NCI-H128 (cell line): ENCODE results near the gene EDA.

Experiments
- DNase-seq: peaks from one replicate; lab custom pipeline; 2025; ENCODE audit not compliant: unreplicated experiment; lab: John Stamatoyannopoulos, UW

The EDA gene

DNA sequence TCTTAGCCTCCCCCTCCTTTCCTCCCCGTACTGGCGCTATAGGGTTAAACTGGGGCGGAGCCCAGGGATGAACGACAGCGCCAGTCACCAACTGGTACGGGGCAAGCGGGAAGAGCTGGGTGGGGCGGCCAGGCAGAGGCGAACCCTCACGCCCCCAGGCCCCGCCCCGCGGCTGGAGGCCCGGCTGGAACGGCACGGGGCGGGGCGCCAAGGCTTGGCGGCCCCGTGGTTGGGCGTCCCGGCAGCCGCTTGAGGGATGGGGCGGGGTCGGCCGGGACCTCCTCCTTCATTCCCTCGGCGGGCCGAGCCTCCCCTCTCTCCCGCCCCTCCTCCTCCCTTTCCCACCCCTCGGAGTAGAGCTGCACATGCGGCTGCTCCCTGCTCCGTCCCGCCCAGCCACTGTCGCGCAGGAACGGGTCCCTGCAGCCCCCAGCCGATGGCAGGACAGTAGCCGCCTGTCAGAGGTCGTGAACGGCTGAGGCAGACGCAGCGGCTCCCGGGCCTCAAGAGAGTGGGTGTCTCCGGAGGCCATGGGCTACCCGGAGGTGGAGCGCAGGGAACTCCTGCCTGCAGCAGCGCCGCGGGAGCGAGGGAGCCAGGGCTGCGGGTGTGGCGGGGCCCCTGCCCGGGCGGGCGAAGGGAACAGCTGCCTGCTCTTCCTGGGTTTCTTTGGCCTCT is at the start of gene EDA:
Gene EDA (plus strand): TSS at position 335 of the 678 bp plus-strand sequence.
- no peak for DNase-seq

DNA sequence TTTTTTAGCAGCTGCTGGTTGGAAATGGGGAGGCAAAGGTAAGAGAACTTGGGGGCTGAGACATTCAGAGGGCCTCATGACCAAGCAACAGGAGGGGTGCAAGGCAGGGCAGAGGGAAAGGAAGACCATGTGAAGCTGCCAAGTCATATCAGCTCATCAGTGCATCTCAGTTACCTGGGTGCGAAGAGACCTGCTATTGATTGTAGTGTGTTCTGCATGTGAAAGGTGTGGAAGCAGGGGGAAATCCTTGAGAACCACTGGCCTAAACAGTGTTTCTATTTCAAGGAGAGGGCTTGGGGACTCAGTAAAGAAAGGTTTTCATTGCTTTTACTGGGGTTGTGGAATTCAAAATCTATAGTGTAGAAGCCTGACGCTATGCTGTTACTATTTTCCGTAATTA is 47.1 kb upstream of the EDA start:
- DNase-seq, result no peak

DNA sequence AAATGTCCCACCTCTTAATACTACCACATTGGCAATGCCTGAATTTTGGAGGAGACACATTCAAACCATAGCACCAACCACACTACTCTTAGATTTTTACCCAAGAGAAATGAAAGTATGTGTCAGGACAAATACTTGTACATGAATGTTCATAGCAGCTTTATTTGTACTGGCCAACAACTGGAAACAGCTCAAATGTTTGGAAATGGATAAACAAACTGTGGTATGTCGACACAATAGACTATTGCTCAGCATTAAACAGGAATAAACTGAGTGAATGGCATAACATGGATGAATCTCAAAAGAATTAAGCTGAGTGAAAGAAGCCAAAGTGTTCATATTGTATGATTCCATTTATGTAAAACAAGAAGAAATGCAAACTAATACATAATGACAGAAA is 18.5 kb upstream of the EDA start:
- no peak for DNase-seq

DNA sequence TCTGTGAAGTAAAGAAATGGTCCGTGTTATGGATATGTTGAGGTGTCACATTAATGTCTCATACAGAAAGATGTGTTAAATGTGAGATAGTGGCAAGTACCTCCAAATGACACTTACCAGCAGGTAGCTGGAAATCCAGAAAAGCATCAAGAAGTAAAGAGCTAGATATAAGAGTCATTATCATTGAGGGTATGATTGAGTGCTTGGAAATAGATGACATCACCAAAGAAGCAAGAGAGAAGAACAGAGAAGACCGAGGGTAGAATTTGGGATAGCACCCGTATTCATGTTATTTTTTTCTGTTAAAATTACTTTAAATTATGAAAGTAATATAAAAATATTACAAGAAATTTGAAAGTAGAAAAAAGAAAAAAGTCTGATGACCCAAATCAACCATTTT is 15.7 kb upstream of the EDA start:
- DNase-seq, result no peak

DNA sequence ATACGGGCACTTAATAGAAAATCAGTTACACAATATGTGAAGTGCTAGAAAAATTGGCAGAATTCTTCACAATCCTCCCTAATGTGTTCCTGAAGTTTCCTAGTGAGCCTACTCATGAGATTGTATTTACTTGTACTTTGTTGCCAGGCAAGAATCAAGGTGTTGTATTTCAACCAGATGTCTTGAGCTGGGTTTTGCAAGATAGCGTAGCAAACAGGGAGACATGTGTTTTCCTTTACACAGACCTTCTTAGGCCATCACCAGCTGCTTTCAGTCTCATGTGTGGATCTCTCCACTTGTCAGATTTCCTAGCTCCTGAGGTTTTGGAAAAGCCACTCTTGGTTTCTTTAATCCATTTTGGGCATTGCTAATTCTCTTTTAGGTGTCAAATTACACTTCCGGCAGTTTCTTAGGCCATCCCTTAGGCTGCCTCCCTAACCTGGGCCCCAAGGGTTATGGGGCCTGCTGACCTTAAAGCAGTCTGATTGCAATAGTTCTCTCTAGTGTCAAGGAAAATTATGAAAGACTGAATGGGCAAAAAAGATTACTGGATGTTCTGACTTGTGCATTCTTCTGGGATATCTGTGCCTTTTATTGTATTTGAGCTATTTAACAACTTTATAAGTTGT is 12.2 kb upstream of the EDA start:
- no peak for DNase-seq

DNA sequence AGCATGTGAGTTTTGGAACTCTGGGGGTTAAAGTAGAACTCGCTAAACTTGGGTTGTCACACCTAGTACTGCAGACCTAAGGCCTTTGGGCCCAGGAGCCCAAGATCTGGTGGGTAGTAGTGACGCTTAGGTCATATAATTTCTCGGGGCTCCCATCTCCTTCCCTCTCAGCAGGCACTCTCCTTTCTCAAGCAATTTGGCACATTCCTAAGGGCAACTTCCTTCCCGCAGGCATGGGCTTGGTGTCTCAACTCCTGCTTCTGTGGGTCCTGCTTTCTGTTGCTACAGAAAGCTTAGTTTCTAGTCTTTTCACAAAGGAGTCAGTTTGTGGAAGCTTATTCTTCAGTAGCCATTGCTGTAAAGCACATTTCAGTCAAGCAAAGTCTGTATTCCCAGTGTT is 10.4 kb upstream of the EDA start:
- DNase-seq, result no peak

DNA sequence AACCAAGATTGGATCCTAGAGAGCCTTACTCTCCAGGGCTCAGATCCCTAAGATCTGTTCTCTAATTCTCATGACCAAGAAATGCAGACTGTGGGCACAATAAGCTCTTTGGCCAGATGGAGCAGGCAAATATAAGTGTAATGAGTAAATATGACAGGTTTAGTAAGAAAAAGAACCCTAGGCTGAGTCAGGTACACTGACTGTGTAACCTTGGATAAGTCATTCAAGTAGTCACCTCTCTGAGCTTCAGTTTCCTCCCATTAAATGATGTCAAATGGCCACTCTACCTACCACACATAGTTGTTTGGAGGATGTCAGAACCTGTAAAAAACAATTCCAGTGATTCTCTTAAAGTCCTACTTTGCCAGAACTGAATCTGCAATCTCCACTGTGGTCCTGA is 8.3 kb upstream of the EDA start:
- no peak for DNase-seq

DNA sequence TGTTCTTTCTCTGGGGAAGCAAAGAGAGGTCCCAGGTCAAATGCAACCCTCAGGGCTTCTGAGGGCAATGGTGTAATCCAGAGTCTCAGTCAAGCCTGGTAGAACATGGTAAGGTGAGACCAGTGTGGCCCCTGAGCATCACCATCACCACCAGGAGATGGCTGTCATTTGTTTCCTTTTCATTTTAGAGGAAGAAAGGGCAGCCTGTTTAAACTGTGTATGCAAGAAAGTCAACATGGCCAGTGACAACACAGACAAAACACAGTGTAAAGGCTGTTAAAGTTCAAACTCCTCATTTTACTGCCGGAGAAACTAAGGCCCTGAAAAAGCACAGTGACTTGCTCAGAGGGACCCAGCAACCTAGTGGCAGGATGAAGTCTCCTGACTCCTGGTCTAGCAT is 2.0 kb upstream of the EDA start:
- DNase-seq, result no peak

DNA sequence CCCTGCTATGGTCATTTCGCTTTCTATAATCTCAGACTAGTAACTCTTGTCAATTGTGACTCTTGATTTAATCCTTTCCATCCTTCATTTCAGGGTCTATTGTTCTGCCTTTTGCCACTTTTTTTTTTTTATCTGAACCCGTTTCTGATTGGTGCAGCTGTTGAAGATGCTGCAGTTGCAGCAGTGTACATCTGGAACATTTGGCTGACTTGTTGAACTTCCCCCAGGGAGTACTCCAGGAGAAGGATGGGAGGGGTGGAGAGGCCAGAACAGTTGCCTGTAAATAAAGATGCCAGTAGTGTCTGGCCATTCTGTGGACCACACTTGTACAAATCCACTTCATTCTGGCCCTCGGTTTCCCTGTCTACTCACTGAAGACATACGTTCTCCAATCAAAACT is 1.0 kb upstream of the EDA start:
- DNase-seq, result no peak

DNA sequence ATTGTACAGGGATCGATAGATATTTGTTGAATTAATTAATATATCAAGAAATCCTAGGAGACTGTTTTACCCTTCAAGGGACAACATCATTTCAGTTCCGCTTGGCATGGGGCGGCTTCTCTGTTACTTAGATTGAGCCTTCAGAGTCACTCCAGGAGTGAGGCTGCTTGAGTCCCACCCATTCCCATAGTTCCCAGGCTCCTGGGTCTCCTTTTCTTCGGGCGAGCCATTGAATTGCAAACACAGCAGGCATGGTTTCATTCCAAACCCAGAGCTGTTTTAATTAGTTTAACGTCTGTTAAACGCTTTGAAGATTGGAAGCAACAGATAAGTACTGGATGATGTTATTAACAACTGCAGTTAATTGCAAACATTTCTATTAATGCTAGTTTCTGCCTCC is 571 bp upstream of the EDA start:
- no peak for DNase-seq

DNA sequence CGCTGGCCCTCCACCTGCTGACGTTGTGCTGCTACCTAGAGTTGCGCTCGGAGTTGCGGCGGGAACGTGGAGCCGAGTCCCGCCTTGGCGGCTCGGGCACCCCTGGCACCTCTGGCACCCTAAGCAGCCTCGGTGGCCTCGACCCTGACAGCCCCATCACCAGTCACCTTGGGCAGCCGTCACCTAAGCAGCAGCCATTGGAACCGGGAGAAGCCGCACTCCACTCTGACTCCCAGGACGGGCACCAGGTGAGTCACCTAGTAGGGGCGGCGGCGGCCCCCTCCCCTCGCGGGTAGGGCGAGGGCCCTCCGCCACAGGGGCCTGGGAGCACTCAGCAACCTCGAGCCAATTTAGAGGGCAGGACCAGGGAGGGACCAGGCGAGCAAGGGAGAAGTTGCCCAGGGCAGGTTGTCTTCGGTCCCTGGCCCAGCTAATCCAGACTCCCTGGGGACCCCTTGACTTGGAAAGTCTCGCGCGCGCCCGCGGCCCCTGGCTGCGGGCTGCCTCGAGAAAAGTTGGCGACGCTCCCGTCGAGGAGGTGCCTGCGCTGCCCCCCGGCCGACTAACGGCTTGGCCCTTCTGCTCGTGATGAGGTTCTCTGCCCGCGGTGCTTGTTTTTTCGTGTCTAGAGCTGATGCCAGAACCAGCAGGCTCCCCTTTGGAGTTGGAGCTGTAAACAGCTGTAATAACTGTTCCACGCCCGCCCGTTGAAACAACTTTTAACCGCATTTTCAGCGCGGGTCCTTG is 717 bp downstream of the EDA start:
- DNase-seq, result no peak

DNA sequence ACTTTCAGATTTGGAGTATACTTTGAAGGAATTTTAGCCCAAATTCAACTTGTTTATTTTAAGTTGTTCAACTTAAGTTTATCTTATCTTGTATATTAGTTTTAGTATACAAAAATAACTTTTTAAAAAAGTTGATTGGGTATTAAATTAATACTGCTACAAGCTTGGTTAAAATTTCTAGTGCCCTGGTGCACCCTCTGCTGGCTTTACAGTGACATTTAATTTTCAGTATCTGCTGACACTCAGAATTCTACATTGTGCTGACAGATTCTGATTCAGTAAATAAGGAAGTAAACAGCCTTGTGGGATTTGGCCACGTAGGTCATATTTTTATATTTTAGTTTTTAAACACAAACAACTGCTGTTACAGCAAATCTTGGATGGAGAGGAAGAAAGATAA is 2.9 kb downstream of the EDA start:
- DNase-seq, result no peak

DNA sequence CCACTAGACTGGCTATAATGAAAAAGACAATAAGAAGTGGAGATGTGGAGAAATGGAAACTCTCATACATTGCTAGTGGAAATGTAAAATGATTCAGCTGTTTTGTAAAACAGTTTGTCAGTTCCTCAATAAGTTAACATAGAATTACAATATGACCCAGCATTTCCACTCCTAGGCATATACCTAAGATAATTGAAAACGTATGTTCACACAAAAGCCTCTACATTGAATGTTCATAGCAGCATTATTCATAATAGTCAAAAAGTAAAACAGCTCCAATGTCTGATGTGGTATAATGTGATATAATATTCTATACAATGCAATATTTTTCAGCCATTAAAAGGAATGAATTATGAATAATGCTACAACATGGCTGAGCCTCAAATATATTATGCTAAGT is 10.2 kb downstream of the EDA start:
- DNase-seq, result no peak

DNA sequence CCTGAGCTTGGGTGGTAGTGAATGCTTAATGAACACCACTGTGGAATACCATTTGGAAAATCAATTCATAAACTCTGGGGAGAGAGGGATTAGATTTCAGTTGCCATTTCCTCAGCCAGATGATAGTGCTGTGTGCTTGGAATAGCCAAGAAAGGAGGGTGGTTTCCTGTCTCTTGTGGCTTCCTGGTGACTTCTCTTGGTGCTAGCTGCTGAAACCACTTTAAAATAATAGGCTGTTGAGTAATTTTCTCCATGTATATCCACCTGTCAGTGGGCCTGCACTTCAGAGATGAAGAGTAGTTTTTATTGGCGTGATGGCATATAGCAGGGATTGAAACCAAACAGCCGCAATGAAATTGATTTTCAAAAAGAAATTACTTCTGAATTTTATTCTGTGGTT is 11.8 kb downstream of the EDA start:
- no peak for DNase-seq

DNA sequence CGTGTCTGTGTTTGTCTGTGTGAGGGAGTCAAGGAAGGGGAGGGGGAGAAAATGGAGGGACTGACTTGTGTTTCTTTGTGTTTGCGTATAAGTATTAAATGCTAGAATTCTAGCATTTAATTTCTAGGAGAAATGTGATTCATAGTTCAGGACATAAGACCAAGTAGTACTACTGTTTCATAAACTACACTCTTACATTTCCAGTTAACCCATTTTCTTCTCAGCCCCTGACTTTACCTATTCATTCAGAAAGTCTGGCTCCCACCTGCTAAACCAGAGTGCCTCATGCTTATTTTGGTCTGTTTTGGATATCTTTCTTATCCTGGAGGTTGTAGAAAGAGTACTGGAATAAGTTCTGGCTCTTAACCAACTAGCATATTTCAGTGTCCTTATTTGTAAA is 14.2 kb downstream of the EDA start:
- DNase-seq, result no peak

DNA sequence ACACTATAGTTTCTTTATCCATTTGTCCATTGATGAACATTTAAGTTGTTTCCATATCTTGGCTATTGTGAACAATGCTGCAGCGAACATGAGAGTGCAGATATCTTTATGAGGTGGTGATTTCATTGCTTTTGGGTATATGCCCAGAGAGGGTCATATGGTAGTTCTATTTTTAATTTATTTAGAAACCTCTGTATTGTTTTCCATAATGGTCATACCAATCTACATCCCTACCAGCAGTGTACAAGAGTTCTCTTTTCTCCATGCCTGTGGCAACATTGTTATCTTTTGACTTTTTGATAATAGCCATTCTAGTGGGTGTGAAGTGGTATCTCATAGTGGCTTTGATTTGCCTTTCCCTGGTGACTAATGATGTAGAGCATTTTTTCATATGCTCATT is 48.8 kb downstream of the EDA start:
- no peak for DNase-seq

DNA sequence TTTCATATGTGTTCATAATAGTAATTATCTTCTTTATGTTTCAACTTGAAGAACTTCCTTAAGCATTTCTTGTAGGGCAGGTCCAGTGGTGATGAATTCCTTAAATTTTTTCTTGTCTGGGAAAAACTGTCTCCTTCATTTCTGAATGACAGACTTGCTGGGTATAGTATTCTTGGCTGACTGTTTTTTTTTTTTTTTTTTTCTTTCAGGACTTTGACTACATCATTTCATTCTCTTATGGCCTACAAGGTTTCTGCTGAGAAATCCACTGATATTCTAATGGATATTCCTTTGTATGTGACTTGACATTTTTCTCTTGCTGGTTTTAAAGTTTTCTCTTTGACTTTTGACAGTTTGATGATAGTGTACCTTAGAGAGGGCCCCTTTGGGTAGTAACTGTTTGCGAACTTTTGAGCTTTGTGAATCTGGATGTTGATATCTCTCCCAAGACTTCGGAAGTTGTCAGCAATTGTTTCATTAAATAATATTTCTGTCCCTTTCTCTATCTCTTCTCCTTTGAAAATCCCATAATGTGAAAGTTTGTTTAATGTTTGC is 54.2 kb downstream of the EDA start:
- no peak for DNase-seq

DNA sequence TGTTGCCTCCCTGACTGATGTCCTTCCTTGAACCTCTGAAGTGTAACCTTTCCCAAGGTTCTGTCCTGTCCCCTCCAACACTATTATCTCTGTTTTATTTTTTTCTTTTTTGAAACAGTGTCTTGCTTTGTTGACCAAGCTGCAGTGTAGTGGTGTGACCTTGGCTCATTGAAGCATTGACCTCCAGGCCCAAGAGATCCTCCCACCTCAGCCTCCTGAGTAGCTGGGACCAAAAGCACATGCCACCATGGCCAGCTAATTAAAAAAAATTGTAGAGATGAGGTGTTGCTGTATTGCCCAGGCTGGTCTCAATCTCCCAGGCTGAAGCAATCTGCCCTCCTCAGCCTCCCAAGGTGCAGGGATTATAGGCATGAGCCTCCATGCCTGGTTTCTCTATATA is 59.0 kb downstream of the EDA start:
- no peak for DNase-seq

DNA sequence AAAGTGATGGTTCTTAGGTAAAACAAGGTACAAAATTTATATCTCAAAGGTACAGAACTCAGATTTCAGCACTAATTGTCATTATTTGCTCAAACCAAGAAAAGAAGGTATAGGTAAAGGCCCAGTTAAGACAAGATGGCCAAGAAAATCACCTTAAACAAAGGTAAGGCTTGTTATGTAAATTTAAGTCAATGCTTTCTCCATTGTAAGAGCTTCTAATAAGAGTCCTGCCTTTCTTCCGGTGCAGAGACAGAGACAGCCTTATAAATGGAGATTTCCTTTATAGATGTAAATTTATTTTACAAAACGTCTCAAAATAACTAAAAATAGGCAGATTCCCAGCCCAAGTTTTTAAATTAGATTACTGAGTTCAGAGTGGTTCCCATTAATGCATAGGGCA is 89.9 kb downstream of the EDA start:
- no peak for DNase-seq

DNA sequence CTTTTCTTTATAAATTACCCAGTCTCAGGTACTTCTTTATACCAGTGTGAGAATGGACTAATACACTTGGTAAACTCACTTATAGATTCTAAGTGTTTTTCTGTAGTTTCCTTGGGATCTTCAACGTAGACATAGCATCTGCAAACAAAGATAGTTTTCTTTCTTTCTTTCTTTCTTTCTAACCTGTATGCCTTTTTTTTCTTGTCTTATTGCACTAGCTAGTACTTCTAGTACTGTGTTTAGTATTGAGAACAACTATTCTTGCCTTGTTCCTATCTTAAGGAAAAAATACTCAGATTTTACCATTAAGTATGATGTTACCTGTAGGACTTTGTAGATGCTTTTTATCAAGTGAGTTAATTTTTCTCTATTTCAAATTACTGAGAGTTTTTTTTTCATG is 102.2 kb downstream of the EDA start:
- no peak for DNase-seq

DNA sequence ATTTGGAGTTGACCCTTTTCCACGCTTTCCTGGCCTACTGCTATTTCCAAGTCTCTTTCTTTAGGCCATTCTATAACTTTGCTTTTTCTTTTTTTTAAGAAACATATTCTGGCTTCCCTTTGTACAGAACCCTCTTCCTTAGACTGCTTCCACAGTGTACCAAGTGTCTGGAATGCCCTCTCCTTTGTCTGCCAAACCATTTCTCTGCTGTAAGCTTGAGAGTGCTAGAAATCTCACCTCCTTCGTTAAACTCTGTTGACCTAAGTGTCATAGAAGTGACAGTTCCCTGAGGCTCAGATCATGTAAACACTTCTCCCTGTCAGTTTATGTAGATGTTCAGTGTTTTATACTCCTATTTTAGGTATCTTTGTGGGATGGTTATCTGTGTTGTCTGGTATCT is 108.4 kb downstream of the EDA start:
- no peak for DNase-seq

DNA sequence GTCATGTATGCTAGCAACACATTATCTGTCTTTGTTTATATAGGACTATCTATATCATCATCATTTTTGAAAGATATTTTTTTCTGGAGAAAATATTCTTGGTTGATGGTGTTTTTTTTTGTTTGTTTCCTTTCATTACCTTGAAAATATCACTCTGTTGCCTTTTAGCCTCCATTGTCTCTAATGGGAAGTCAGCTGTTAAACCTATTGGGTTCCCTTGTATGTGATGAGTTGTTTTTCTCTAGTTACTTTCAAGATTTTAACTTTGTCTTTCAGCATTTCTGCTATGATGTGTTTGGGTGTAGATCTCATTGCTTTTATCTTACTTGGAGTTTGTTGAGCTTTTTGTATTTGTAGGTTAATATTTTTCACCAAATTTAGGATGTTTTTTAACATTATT is 124.4 kb downstream of the EDA start:
- no peak for DNase-seq
